Activated naive CD8-positive, alpha-beta T cell (primary cell): ENCODE data around the gene CDK5R2.

Experiments used
- H3K27ac Mint-ChIP-seq: one replicate; pipeline ENCODE4 v1.8.0; 2021; ENCODE audit warnings: mixed read lengths
- H3K27me3 Mint-ChIP-seq: one replicate; pipeline ENCODE4 v1.8.0; 2021; ENCODE audit warnings: mixed read lengths
- H3K36me3 Mint-ChIP-seq: one replicate; pipeline ENCODE4 v1.8.0; 2021; ENCODE audit warnings: mixed read lengths
- H3K4me1 Mint-ChIP-seq: one replicate; pipeline ENCODE4 v1.8.0; 2021; ENCODE audit warnings: low read depth, mixed read lengths
- H3K4me3 Mint-ChIP-seq: one replicate; pipeline ENCODE4 v1.8.0; 2021; ENCODE audit warnings: mild to moderate bottlenecking, mixed read lengths
- H3K9me3 Mint-ChIP-seq: one replicate; pipeline ENCODE4 v1.8.0; 2021; ENCODE audit warnings: low read depth, mixed read lengths

The CDK5R2 gene

GRCh38 chr2:219001100-219001576 is 41.7 kb downstream of the CDK5R2 start:
- Mint-ChIP-seq H3K27me3 (peaks cover 32% of the 10 kb centered on the region), H3K27ac (no peak overlapping the region), H3K36me3 (no peaks in the 10 kb centered on the region), H3K9me3 (no peaks in the 10 kb centered on the region), H3K4me1 (peaks cover 8% of the 10 kb centered on the region), H3K4me3 (peak overlapping the region; percentile 27)

GRCh38 chr2:219001577-219002394 is 42.3 kb downstream of the CDK5R2 start:
- Mint-ChIP-seq H3K27ac (no peak overlapping the region), H3K9me3 (no peaks in the 10 kb centered on the region), H3K27me3 (peaks cover 33% of the 10 kb centered on the region), H3K4me3 (peak overlapping the region; percentile 23), H3K4me1 (peaks cover 8% of the 10 kb centered on the region), H3K36me3 (no peaks in the 10 kb centered on the region)

DNA sequence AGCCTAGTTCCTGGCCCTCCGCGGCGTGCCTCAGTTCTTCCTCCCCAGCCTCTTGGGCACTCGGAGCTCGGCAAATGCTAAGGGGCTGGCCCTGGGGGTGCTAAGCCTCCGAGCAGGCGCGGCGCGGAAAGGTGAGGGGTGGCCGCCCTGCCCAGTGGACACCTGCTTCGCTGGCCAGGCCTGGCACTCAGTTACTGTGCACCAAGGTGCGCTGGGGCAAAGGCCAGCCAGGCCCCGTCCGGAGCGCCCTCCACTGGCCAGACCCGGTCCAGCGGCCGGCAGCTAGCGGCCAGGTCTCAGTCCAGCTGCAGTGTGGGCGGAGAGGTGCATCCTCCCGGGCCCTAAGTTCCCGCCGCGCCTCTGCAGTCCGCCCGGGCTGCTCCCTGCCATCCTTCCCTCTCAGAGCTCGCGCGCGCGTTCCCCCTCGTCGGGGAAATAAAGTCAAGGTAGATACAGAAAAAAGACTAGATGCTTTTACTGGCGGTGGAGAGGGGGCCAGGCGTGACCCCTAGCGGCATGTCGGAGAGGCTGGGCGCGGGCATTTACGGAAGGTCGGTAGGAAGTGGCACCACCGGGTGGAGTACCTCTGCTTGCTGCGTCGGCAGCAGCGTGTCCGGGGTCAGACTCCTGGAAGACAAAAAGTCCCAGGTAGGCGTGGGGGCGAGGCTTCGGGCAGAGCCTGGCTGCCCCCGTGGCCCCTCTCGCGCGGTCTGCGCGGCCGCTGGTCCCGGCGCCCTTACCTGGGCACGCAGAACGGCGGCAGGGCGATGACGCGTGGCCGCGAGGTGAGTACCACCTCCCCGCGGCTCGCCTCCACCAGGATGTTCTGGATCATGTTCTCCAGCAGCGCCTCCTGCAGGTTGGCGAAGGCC is 43.2 kb downstream of the CDK5R2 start:
- Mint-ChIP-seq H3K4me1 (peaks cover 8% of the 10 kb centered on the region), H3K4me3 (peak overlapping the region; percentile 79), H3K9me3 (no peaks in the 10 kb centered on the region), H3K36me3 (no peaks in the 10 kb centered on the region), H3K27ac (no peak overlapping the region), H3K27me3 (peaks cover 34% of the 10 kb centered on the region)

GRCh38 chr2:219003267-219003634 is 43.8 kb downstream of the CDK5R2 start:
- peaks cover 31% of the 10 kb centered on the region for H3K27me3 Mint-ChIP-seq
- no peak overlapping the region for H3K27ac Mint-ChIP-seq
- no peaks in the 10 kb centered on the region for H3K9me3 Mint-ChIP-seq
- peak overlapping the region; percentile 46 for H3K4me3 Mint-ChIP-seq
- H3K4me1 Mint-ChIP-seq: peaks cover 8% of the 10 kb centered on the region
- H3K36me3 Mint-ChIP-seq: no peaks in the 10 kb centered on the region

GRCh38 chr2:219003979-219004378 is 44.5 kb downstream of the CDK5R2 start:
- H3K4me3 Mint-ChIP-seq: no peak overlapping the region
- no peaks in the 10 kb centered on the region for H3K36me3 Mint-ChIP-seq
- H3K4me1 Mint-ChIP-seq: peaks cover 8% of the 10 kb centered on the region
- peaks cover 31% of the 10 kb centered on the region for H3K27me3 Mint-ChIP-seq
- H3K27ac Mint-ChIP-seq: no peak overlapping the region
- no peaks in the 10 kb centered on the region for H3K9me3 Mint-ChIP-seq

DNA sequence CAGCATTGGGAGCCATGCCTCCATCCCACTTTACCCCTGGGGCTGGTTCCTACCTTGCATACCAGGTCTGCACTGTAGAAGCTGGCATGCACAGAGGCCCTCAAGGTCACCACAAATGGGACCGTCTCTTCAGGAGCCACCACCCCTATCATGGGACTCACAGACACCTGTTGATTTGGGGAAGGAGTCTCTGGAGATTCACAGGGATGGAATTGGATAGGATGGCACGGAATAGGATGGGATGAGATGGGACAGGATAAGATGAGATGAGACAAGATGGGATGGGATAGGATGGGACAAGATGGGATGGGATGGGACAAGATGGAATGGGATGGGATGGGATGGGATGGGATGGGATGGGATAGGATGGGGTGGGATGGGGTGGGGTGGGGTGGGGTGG is 49.8 kb downstream of the CDK5R2 start:
- Mint-ChIP-seq H3K27me3 (peaks cover 20% of the 10 kb centered on the region), H3K4me1 (no peaks in the 10 kb centered on the region)

GRCh38 chr2:219010162-219010756 is 50.8 kb downstream of the CDK5R2 start:
- Mint-ChIP-seq H3K27ac (no peak overlapping the region), H3K27me3 (peaks cover 16% of the 10 kb centered on the region), H3K4me1 (no peaks in the 10 kb centered on the region), H3K9me3 (no peaks in the 10 kb centered on the region), H3K36me3 (no peaks in the 10 kb centered on the region), H3K4me3 (no peak overlapping the region)

More for the DNA sequence above, 49.8 kb downstream of the CDK5R2 start:
- no peak overlapping the region for H3K27ac Mint-ChIP-seq
- no peaks in the 10 kb centered on the region for H3K9me3 Mint-ChIP-seq
- H3K4me3 Mint-ChIP-seq: no peak overlapping the region
- H3K36me3 Mint-ChIP-seq: no peaks in the 10 kb centered on the region

DNA sequence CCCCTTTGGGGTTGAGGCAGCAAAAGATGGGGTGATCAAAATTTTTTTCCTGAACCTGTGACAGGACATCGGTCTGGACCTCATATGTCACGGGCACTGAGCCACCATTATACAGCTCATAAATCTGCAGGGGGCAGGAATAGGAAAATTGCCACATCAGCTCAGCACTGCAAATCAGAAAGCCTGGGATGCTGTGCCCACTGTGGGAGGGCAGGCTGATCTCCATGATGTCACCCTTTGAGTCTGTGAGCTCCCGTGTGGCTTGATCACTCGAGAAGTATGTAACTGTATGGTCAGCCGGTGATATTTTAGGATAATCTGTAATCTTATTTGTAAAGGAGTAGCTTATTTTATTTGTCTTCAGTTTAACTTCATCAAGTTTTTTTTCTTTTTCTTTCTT is 51.4 kb downstream of the CDK5R2 start:
- H3K4me3 Mint-ChIP-seq: no peak overlapping the region
- peaks cover 17% of the 10 kb centered on the region for H3K27me3 Mint-ChIP-seq
- H3K9me3 Mint-ChIP-seq: no peaks in the 10 kb centered on the region
- H3K36me3 Mint-ChIP-seq: no peaks in the 10 kb centered on the region
- no peaks in the 10 kb centered on the region for H3K4me1 Mint-ChIP-seq
- H3K27ac Mint-ChIP-seq: no peak overlapping the region
